HCT116 (cell line): ENCODE results near the gene COPS9. TPM values are rescaled to one million over a fixed set of nuclear protein-coding genes. Genes with fewer than 3 reads are reported as not detected.

Experiments used
- ATAC-seq: fragments of 200-7000 bp; cut with Tn5 transposase; 2 replicates; pipeline ENCODE4 v1.9.1; 2020; ENCODE audit warnings: mild to moderate bottlenecking, moderate library complexity
- BruUV-seq: library from RNA; stranded (reverse); fragments of 400-500 nt; replicated peaks from 2 replicates; lab custom pipeline; 2021; lab: Mats Ljungman, UMichigan
- CTCF ChIA-PET: fragments of 300-600 bp; sonication (Branson Sonifier 250); formaldehyde crosslinking; loops from one replicate; lab custom pipeline; 2021; ENCODE audit warnings: antibody characterized with exemption; lab: Charles Lee
- POLR2A ChIA-PET: fragments of 300-600, 350-600 bp; sonication (Branson Sonifier 250); formaldehyde crosslinking; loops from one replicate; lab custom pipeline; 2021; ENCODE audit warnings: antibody characterized with exemption; lab: Charles Lee
- RAD21 ChIA-PET, 2 experiments: fragments of 300-600 bp; sonication (Branson Sonifier 250); formaldehyde crosslinking; loops; one replicate each; lab custom pipeline; 2023; ENCODE audit warnings: low total read pairs in 2 of 2; ENCODE audit not compliant: uncharacterized antibody in 2 of 2, unreplicated experiment in 2 of 2, low non-redundant PET in 1 of 2; lab: Charles Lee
- DNase-seq: peaks from one replicate; pipeline ENCODE4 v3.0.0-alpha.2; 2010; ENCODE audit warnings: low read depth, low spot score
- H2AFZ ChIP-seq: fragments of 200-600 bp; shearing (Covaris generic), sonication (generic); 2 replicates; pipeline ENCODE4 v1.6.1; 2017; ENCODE audit warnings: low read depth, mixed run types, mixed read lengths, antibody characterized with exemption, low read length; ENCODE audit not compliant: poor library complexity, severe bottlenecking
- H3K27ac ChIP-seq: 2 replicates; pipeline ENCODE4 v1.5.1; 2012; ENCODE audit warnings: low read depth, low read length
- H3K27me3 ChIP-seq: fragments of 200-600 bp; sonication (generic); 2 replicates; pipeline ENCODE4 v1.6.1; 2016; ENCODE audit warnings: mixed run types, low read length, mixed read lengths; ENCODE audit not compliant: insufficient read depth
- H3K36me3 ChIP-seq, 2 experiments: fragments of 200-500 bp in 1 of 2; fragments of 200-600 bp in 1 of 2; sonication (Bioruptor generic) in 1 of 2; sonication (generic) in 1 of 2; 2 replicates each; pipeline versions ENCODE4 v1.5.1 to v1.6.1; 2014 to 2016; ENCODE audit warnings: low read length in 2 of 2, inconsistent platforms in 1 of 2, mixed read lengths in 1 of 2, mixed run types in 1 of 2; ENCODE audit not compliant: insufficient read depth in 2 of 2, control insufficient read depth in 1 of 2
- H3K4me1 ChIP-seq, 2 experiments: fragments of 200-600 bp in 1 of 2; sonication (generic) in 1 of 2; 2 replicates each; pipeline versions ENCODE4 v1.5.1 to v1.6.1; 2012 to 2017; ENCODE audit warnings: low read length in 2 of 2, inconsistent platforms in 1 of 2, mild to moderate bottlenecking in 1 of 2, mixed read lengths in 1 of 2, mixed run types in 1 of 2, moderate library complexity in 1 of 2; ENCODE audit not compliant: insufficient read depth in 2 of 2, control insufficient read depth in 1 of 2
- H3K4me2 ChIP-seq: fragments of 200-600 bp; sonication (generic); 2 replicates; pipeline ENCODE4 v1.6.1; 2017; ENCODE audit warnings: mixed run types, low read length, mixed read lengths
- H3K4me3 ChIP-seq, 2 experiments: fragments of 200-600 bp in 1 of 2; sonication (generic) in 1 of 2; replicated peaks in 1 of 2; 2 replicates each; pipeline ENCODE4 v1.5.1; 2011 to 2016; ENCODE audit warnings: low read length in 2 of 2, control low read depth in 1 of 2, low read depth in 1 of 2, mild to moderate bottlenecking in 1 of 2, mixed read lengths in 1 of 2, mixed run types in 1 of 2
- H3K79me2 ChIP-seq: fragments of 200-600 bp; sonication (generic); 2 replicates; pipeline ENCODE4 v1.6.1; 2017; ENCODE audit warnings: mild to moderate bottlenecking, mixed run types, low read length, moderate library complexity, mixed read lengths; ENCODE audit not compliant: insufficient read depth
- H3K9ac ChIP-seq: fragments of 200-600 bp; sonication (generic); 2 replicates; pipeline ENCODE4 v1.6.1; 2016; ENCODE audit warnings: low read length, mixed read lengths
- H3K9me2 ChIP-seq: fragments of 200-600 bp; sonication (generic), shearing (Covaris generic); 2 replicates; pipeline ENCODE4 v1.6.1; 2017; ENCODE audit warnings: mixed run types, mild to moderate bottlenecking, moderate library complexity; ENCODE audit not compliant: insufficient read depth
- H3K9me3 ChIP-seq, 2 experiments: fragments of 200-500 bp in 1 of 2; fragments of 200-600 bp in 1 of 2; sonication (Bioruptor generic) in 1 of 2; sonication (generic) in 1 of 2; 2 replicates each; pipeline ENCODE4 v1.6.1; 2014 to 2017; ENCODE audit warnings: low read length in 2 of 2, mixed read lengths in 2 of 2, inconsistent platforms in 1 of 2, low read depth in 1 of 2, mild to moderate bottlenecking in 1 of 2, mixed run types in 1 of 2, moderate library complexity in 1 of 2; ENCODE audit not compliant: control insufficient read depth in 1 of 2, insufficient read depth in 1 of 2
- H4K20me1 ChIP-seq: fragments of 200-600 bp; sonication (generic), shearing (Covaris generic); 2 replicates; pipeline ENCODE4 v1.6.1; 2017; ENCODE audit warnings: mixed run types, mild to moderate bottlenecking, moderate library complexity; ENCODE audit not compliant: insufficient read depth
- CEBPB ChIP-seq: IDR thresholded peaks from 2 replicates; pipeline ENCODE4 v1.6.1; 2012; ENCODE audit warnings: low read depth
- CTCF ChIP-seq, 3 experiments: fragments of 200-600 bp in 1 of 3; sonication (generic) in 1 of 3; IDR thresholded peaks in 2 of 3; conservative IDR thresholded peaks in 1 of 3; 2 replicates each; pipeline ENCODE4 v1.5.1; 2012 to 2017; ENCODE audit warnings: low read depth in 2 of 3, low read length in 2 of 3, antibody characterized with exemption in 1 of 3, borderline replicate concordance in 1 of 3, control low read depth in 1 of 3, mild to moderate bottlenecking in 1 of 3, mixed read lengths in 1 of 3, mixed run types in 1 of 3, moderate library complexity in 1 of 3; ENCODE audit not compliant: insufficient read depth in 1 of 3
- EGR1 ChIP-seq: IDR thresholded peaks from 2 replicates; pipeline ENCODE4 v1.6.1; 2012; ENCODE audit warnings: low read depth
- ELF1 ChIP-seq: IDR thresholded peaks from 2 replicates; pipeline ENCODE4 v1.6.1; 2012; ENCODE audit warnings: low read depth, borderline replicate concordance
- EZH2phosphoT487 ChIP-seq: fragments of 200-600 bp; IDR thresholded peaks from 2 replicates; pipeline ENCODE4 v1.6.1; 2018; ENCODE audit warnings: antibody characterized with exemption, borderline replicate concordance
- JUND ChIP-seq: IDR thresholded peaks from 2 replicates; pipeline ENCODE4 v1.6.1; 2012
- SIN3A ChIP-seq: IDR thresholded peaks from 2 replicates; pipeline ENCODE4 v1.6.1; 2012; ENCODE audit warnings: low read depth
- SP1 ChIP-seq: IDR thresholded peaks from 2 replicates; pipeline ENCODE4 v1.6.1; 2012; ENCODE audit warnings: low read depth
- SRF ChIP-seq: IDR thresholded peaks from 2 replicates; pipeline ENCODE4 v1.6.1; 2012; ENCODE audit warnings: low read depth
- ZBTB33 ChIP-seq: IDR thresholded peaks from 2 replicates; pipeline ENCODE4 v1.6.1; 2011; ENCODE audit warnings: mild to moderate bottlenecking, low read length, moderate library complexity; ENCODE audit not compliant: insufficient replicate concordance; ENCODE audit errors: extremely low read depth
- ZFX ChIP-seq: fragments of 450-650 bp; IDR thresholded peaks from 2 replicates; pipeline ENCODE4 v1.6.1; 2017
- intact Hi-C: fragments of 100-400 bp; cut with micrococcal nuclease; formaldehyde crosslinking; loops from 2 replicates; pipeline ENCODE4 v1.10.0; 2022
- total RNA-seq: library from RNA; stranded (reverse); gene quantifications from one replicate; pipeline ENCODE4 v1.2.1, GENCODE V29; 2021; ENCODE audit not compliant: unreplicated experiment

COPS9 gene
- total RNA-seq, 1 experiment from 2014 or later: 111 TPM

GRCh38 chr2:240157147-240157470 lies 21.0 kb upstream of the COPS9 start:
- DNase-seq (no peak), ATAC-seq (no peak)
- TF ChIP-seq ZBTB33 (no peak), ZFX (no peak), SP1 (no peak), CEBPB (no peak)
- no TSS peak for BruUV-seq
- H3K27ac ChIP-seq: no peak overlapping the region
- 0 out of 2 replicates have a peak, but pooled peaks cover 6% of the 10 kb centered on the region for H3K27me3 ChIP-seq
- RAD21 ChIA-PET: no interaction called here
- H3K9me2 ChIP-seq: no peaks in the 10 kb centered on the region
- no peak overlapping the region for H2AFZ ChIP-seq
- POLR2A ChIA-PET: no interaction called here
- H3K36me3 ChIP-seq: no peaks in the 10 kb centered on the region
- no peak overlapping the region for H3K4me2 ChIP-seq
- H3K4me1 ChIP-seq: no peaks in the 10 kb centered on the region
- intact Hi-C loops: no loop called here
- no peaks in the 10 kb centered on the region for H3K79me2 ChIP-seq
- H3K9me3 ChIP-seq: no peaks in the 10 kb centered on the region
- no peak overlapping the region for H3K9ac ChIP-seq
- no peaks in the 10 kb centered on the region for H4K20me1 ChIP-seq
- CTCF ChIA-PET: no interaction called here
- no peak overlapping the region for H3K4me3 ChIP-seq

- no peaks in the 10 kb centered on the region for H3K36me3 ChIP-seq
- BruUV-seq: no TSS peak
- ChIA-PET POLR2A (no interaction called here), RAD21 (no interaction called here), CTCF (no interaction called here)
- ATAC-seq: no peak
- H3K9me2 ChIP-seq: no peaks in the 10 kb centered on the region
- H3K79me2 ChIP-seq: no peaks in the 10 kb centered on the region
- no peak overlapping the region for H2AFZ ChIP-seq
- TF ChIP-seq CTCF (IDR thresholded peaks at IDR 0.05 in 2 of 3, conservative IDR thresholded peaks at IDR 0.05 in 1 of 3; ENCODE audit: borderline replicate concordance in 1 of 3, insufficient read depth in 1 of 3, low read depth in 2 of 3, low read length in 2 of 3) (no peak), EGR1 (no peak), SRF (no peak), JUND (no peak), SIN3A (no peak), CEBPB (no peak), EZH2phosphoT487 (no peak), ELF1 (no peak)
- H3K27me3 ChIP-seq: 0 out of 2 replicates have a peak, but pooled peaks cover 6% of the 10 kb centered on the region
- H4K20me1 ChIP-seq: no peaks in the 10 kb centered on the region
- intact Hi-C loops: no loop called here
- DNase-seq: no peak
- no peaks in the 10 kb centered on the region for H3K9me3 ChIP-seq
- H3K4me2 ChIP-seq: no peak overlapping the region
- no peaks in the 10 kb centered on the region for H3K4me1 ChIP-seq
- no peak overlapping the region for H3K27ac ChIP-seq
- H3K9ac ChIP-seq: no peak overlapping the region
- no peak overlapping the region for H3K4me3 ChIP-seq
Measured at GRCh38 chr2:240156435-240157146, 20.5 kb upstream of the COPS9 start.
